B cell (primary cell): Measurements from ENCODE around the gene ATP6V1B1.

Experiments used
- EZH2 ChIP-seq: IDR thresholded peaks from 2 replicates; pipeline ENCODE4 v1.6.1; 2012; ENCODE audit warnings: borderline replicate concordance, low read depth, mild to moderate bottlenecking, moderate library complexity, low read length; ENCODE audit not compliant: insufficient read depth, poor library complexity, severe bottlenecking
- TF ChIP-seq, protein P1 (sequence below): fragments of 200-600 bp; IDR thresholded peaks from one replicate; pipeline ENCODE4 v1.8.0; 2022; ENCODE audit warnings: antibody characterized with exemption, mild to moderate bottlenecking

- TF ChIP-seq, protein P1, sequence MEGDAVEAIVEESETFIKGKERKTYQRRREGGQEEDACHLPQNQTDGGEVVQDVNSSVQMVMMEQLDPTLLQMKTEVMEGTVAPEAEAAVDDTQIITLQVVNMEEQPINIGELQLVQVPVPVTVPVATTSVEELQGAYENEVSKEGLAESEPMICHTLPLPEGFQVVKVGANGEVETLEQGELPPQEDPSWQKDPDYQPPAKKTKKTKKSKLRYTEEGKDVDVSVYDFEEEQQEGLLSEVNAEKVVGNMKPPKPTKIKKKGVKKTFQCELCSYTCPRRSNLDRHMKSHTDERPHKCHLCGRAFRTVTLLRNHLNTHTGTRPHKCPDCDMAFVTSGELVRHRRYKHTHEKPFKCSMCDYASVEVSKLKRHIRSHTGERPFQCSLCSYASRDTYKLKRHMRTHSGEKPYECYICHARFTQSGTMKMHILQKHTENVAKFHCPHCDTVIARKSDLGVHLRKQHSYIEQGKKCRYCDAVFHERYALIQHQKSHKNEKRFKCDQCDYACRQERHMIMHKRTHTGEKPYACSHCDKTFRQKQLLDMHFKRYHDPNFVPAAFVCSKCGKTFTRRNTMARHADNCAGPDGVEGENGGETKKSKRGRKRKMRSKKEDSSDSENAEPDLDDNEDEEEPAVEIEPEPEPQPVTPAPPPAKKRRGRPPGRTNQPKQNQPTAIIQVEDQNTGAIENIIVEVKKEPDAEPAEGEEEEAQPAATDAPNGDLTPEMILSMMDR, result no peak
- no peak for TF ChIP-seq EZH2
Observed at GRCh38 chr2:70962211-70962884, 26.6 kb downstream of the ATP6V1B1 start.
